IMR-90 (cell line): ENCODE measurements around the gene LAMTOR1. TPM values are rescaled to one million over a fixed set of nuclear protein-coding genes. Genes with fewer than 3 reads are reported as not detected.

Experiments
- ATAC-seq: fragments of 200-7000 bp; cut with Tn5 transposase; 2 replicates; pipeline ENCODE4 v1.9.1; 2020; ENCODE audit warnings: low read depth, mild to moderate bottlenecking, moderate library complexity
- BruUV-seq: library from RNA; stranded (reverse); fragments of 400-500 nt; replicated peaks from 2 replicates; lab custom pipeline; 2021; lab: Mats Ljungman, UMichigan
- CTCF ChIA-PET: fragments of 300-600 bp; formaldehyde crosslinking; extraction: SDS; loops from one replicate; lab custom pipeline; 2021; ENCODE audit warnings: antibody characterized with exemption; lab: Yijun Ruan, JAX
- POLR2A ChIA-PET: fragments of 300-600 bp; sonication (Branson Sonifier 250); formaldehyde crosslinking; loops from one replicate; lab custom pipeline; 2022; ENCODE audit warnings: antibody characterized with exemption; ENCODE audit not compliant: unreplicated experiment; lab: Charles Lee
- DNase-seq: peaks from one replicate; pipeline ENCODE4 v3.0.0; 2013
- H2AFZ ChIP-seq: replicated peaks from 2 replicates; pipeline ENCODE3; 2013; ENCODE audit warnings: low read length, mild to moderate bottlenecking; ENCODE audit not compliant: poor library complexity
- H2AK5ac ChIP-seq: 2 replicates; pipeline ENCODE4 v1.6.1; 2013; ENCODE audit warnings: low read depth, low read length, inconsistent platforms
- H2AK9ac ChIP-seq: replicated peaks from 2 replicates; pipeline ENCODE3; 2013; ENCODE audit warnings: mild to moderate bottlenecking, low read depth, low read length, moderate library complexity; ENCODE audit not compliant: poor library complexity
- H2BK120ac ChIP-seq: 2 replicates; pipeline ENCODE4 v1.6.1; 2013; ENCODE audit warnings: low read depth, low read length, inconsistent platforms
- H2BK15ac ChIP-seq: 3 replicates; pipeline ENCODE4 v1.6.1; 2013; ENCODE audit warnings: low read depth, low read length, inconsistent platforms
- H2BK20ac ChIP-seq: 2 replicates; pipeline ENCODE4 v1.6.1; 2013; ENCODE audit warnings: low read depth, mild to moderate bottlenecking, inconsistent platforms, low read length, moderate library complexity
- H2BK5ac ChIP-seq: 2 replicates; pipeline ENCODE4 v1.6.1; 2013; ENCODE audit warnings: mild to moderate bottlenecking, low read depth, low read length, inconsistent platforms; ENCODE audit not compliant: poor library complexity, severe bottlenecking
- H3K14ac ChIP-seq: replicated peaks from 2 replicates; pipeline ENCODE4 v1.6.1; 2013; ENCODE audit warnings: low read depth, low read length, inconsistent platforms
- H3K18ac ChIP-seq: 2 replicates; pipeline ENCODE4 v1.6.1; 2013; ENCODE audit warnings: low read depth, low read length, control low read depth
- H3K23ac ChIP-seq: 2 replicates; pipeline ENCODE4 v1.6.1; 2013; ENCODE audit warnings: low read depth, low read length, inconsistent platforms
- H3K27ac ChIP-seq: 2 replicates; pipeline ENCODE4 v1.5.1; 2013; ENCODE audit warnings: mild to moderate bottlenecking, control low read depth, low read length; ENCODE audit not compliant: insufficient read depth
- H3K27me3 ChIP-seq: 2 replicates; pipeline ENCODE4 v1.6.1; 2013; ENCODE audit warnings: low read length; ENCODE audit not compliant: control insufficient read depth, insufficient read depth
- H3K36me3 ChIP-seq: 2 replicates; pipeline ENCODE4 v1.6.1; 2013; ENCODE audit warnings: low read length, mixed read lengths; ENCODE audit not compliant: control insufficient read depth, insufficient read depth
- H3K4ac ChIP-seq: 2 replicates; pipeline ENCODE4 v1.6.1; 2013; ENCODE audit warnings: low read depth, low read length, inconsistent platforms
- H3K4me1 ChIP-seq: 2 replicates; pipeline ENCODE4 v1.6.1; 2013; ENCODE audit warnings: low read length, mixed read lengths; ENCODE audit not compliant: control insufficient read depth, insufficient read depth
- H3K4me2 ChIP-seq: 2 replicates; pipeline ENCODE4 v1.6.1; 2013; ENCODE audit warnings: low read depth, mild to moderate bottlenecking, control low read depth, low read length, moderate library complexity
- H3K4me3 ChIP-seq: 2 replicates; pipeline ENCODE4 v1.5.1; 2013; ENCODE audit warnings: low read depth, mild to moderate bottlenecking, control low read depth, low read length, moderate library complexity; ENCODE audit not compliant: insufficient read depth
- H3K56ac ChIP-seq: 2 replicates; pipeline ENCODE4 v1.6.1; 2013; ENCODE audit warnings: low read length, inconsistent platforms; ENCODE audit not compliant: insufficient read depth; ENCODE audit errors: extremely low read depth
- H3K79me1 ChIP-seq, 2 experiments: 2 replicates each; pipeline ENCODE4 v1.6.1; 2013; ENCODE audit warnings: low read length in 2 of 2, inconsistent platforms in 1 of 2, low read depth in 1 of 2
- H3K9ac ChIP-seq: 2 replicates; pipeline ENCODE4 v1.6.1; 2013; ENCODE audit warnings: low read depth, low read length, control low read depth
- H3K9me1 ChIP-seq: 2 replicates; pipeline ENCODE4 v1.6.1; 2013; ENCODE audit warnings: low read length, inconsistent platforms; ENCODE audit not compliant: insufficient read depth
- H3K9me3 ChIP-seq: 2 replicates; pipeline ENCODE4 v1.6.1; 2013; ENCODE audit warnings: low read length; ENCODE audit not compliant: control insufficient read depth, insufficient read depth
- H4K20me1 ChIP-seq: 2 replicates; pipeline ENCODE4 v1.6.1; 2013; ENCODE audit warnings: low read length, inconsistent platforms; ENCODE audit not compliant: insufficient read depth
- H4K5ac ChIP-seq: 2 replicates; pipeline ENCODE4 v1.6.1; 2013; ENCODE audit warnings: mild to moderate bottlenecking, low read depth, low read length, control low read depth
- H4K8ac ChIP-seq, 2 experiments: 2 replicates each; pipeline ENCODE4 v1.6.1; 2013; ENCODE audit warnings: low read depth in 2 of 2, low read length in 2 of 2, control low read depth in 1 of 2, inconsistent platforms in 1 of 2
- H4K91ac ChIP-seq: 2 replicates; pipeline ENCODE4 v1.6.1; 2013; ENCODE audit warnings: low read depth, low read length, inconsistent platforms; ENCODE audit not compliant: insufficient read depth
- CHD1 ChIP-seq: IDR thresholded peaks from 2 replicates; pipeline ENCODE4 v1.6.1; 2012; ENCODE audit warnings: low read depth, low read length, improper control_type of control experiment
- FOS ChIP-seq: fragments of 150-350 bp; IDR thresholded peaks from 2 replicates; pipeline ENCODE4 v1.6.1; 2016; ENCODE audit warnings: low read depth, low read length
- MAZ ChIP-seq: IDR thresholded peaks from 2 replicates; pipeline ENCODE4 v1.6.1; 2012; ENCODE audit warnings: low read depth, mild to moderate bottlenecking, low read length, improper control_type of control experiment, moderate library complexity, borderline replicate concordance
- MXI1 ChIP-seq: IDR thresholded peaks from 2 replicates; pipeline ENCODE4 v1.6.1; 2012; ENCODE audit warnings: low read depth, mild to moderate bottlenecking, low read length, moderate library complexity, borderline replicate concordance
- NFE2L2 ChIP-seq: fragments of 150-350 bp; IDR thresholded peaks from 2 replicates; pipeline ENCODE4 v1.6.1; 2016; ENCODE audit warnings: low read depth, mild to moderate bottlenecking, low read length
- RFX5 ChIP-seq: IDR thresholded peaks from 2 replicates; pipeline ENCODE4 v1.8.0; 2012; ENCODE audit warnings: low read depth, mild to moderate bottlenecking, low read length, moderate library complexity
- SMC3 ChIP-seq: fragments of 150-350 bp; IDR thresholded peaks from 2 replicates; pipeline ENCODE4 v1.6.1; 2016; ENCODE audit warnings: low read depth, mild to moderate bottlenecking, antibody characterized with exemption, low read length, moderate library complexity
- WGBS, 2 experiments: methylation state at CpG; one replicate each; pipeline versions ENCODE4 v1.1.5 to v1.1.7; 2013; ENCODE audit warnings: missing lambda C conversion rate in 2 of 2; ENCODE audit not compliant: insufficient read length in 1 of 2; ENCODE audit errors: extremely low coverage in 2 of 2; 5-methylcytosine and 5-hydroxymethylcytosine counted together
- dilution Hi-C: fragments of 300-500 bp; cut with HindIII; formaldehyde crosslinking; loops from one replicate; pipeline ENCODE4 v1.14.3; 2018; ENCODE audit warnings: low sequenced_read_pairs; ENCODE audit not compliant: unreplicated experiment
- in situ Hi-C: fragments of 300-500 bp; cut with MboI; formaldehyde crosslinking; loops from 3 replicates; pipeline ENCODE4 v1.14.3; 2019; ENCODE audit warnings: low sequenced_read_pairs, inconsistent platforms, mixed read lengths
- intact Hi-C: fragments of 100-400 bp; cut with micrococcal nuclease; formaldehyde crosslinking; loops from 2 replicates; pipeline ENCODE4 v1.10.0; 2022
- polyA plus RNA-seq, 3 experiments: library from polyadenylated mRNA; depleted of rRNA; stranded (reverse); fragments of >200 nt; gene quantifications; 2 replicates each; pipeline ENCODE4 v1.2.3, GENCODE V29; 2012; ENCODE audit warnings: low replicate concordance in 1 of 3
- total RNA-seq: library from RNA; depleted of rRNA; stranded (reverse); fragments of >200 nt; gene quantifications from 2 replicates; pipeline ENCODE4 v1.2.3, GENCODE V29; 2012
- TF ChIP-seq, protein P1 (sequence below): fragments of 150-350 bp; IDR thresholded peaks from 2 replicates; pipeline ENCODE4 v1.6.1; 2017; ENCODE audit warnings: mild to moderate bottlenecking, antibody characterized with exemption, low read length, low read depth
- TF ChIP-seq, protein P2 (sequence below): fragments of 150-350 bp; IDR thresholded peaks from 2 replicates; pipeline ENCODE4 v1.6.1; 2016; ENCODE audit warnings: low read depth, mild to moderate bottlenecking, low read length, moderate library complexity, borderline replicate concordance
- TF ChIP-seq, protein P3 (sequence below): conservative IDR thresholded peaks from 2 replicates; pipeline ENCODE4 v1.5.1; 2012; ENCODE audit warnings: mild to moderate bottlenecking, low read depth, low read length, improper control_type of control experiment

Gene LAMTOR1
- total and polyA plus RNA-seq, 2 of the 4 experiments (the other 2 are of a cell fraction): 126 to 137 TPM

DNA sequence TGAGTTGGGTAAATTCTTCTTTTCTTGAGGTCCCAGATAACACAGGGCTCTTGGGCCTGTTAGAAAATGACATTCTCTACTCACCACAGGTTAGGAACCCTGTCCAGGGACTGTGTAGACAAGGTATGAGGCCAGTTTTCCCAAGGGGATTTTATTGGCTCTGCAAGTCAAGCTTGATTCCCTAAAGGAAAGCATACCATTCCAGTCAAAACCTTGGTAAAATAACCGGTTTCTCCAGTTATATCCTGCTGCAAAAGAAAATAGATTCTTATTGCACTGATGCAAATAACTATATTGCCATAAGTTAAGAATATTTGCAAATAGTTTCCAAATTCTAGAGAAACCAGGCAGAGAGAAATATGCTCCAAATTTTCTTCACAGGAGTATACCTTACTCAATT lies 22.9 kb upstream of the LAMTOR1 start:
- Histone ChIP-seq H3K9me1 (no peaks in the 10 kb centered on the region), H3K9me3 (peaks cover 7% of the 10 kb centered on the region), H4K5ac (no peak overlapping the region), H2BK20ac (no peak overlapping the region), H2BK15ac (no peak overlapping the region), H3K4me2 (no peak overlapping the region), H3K36me3 (no peaks in the 10 kb centered on the region), H3K56ac (no peak overlapping the region), H4K91ac (no peak overlapping the region), H2AK5ac (no peak overlapping the region), H4K20me1 (no peaks in the 10 kb centered on the region), H3K27me3 (peaks cover 2% of the 10 kb centered on the region; the same call in 1 of the 2 replicates), H2AK9ac (no peak overlapping the region), H3K4me3 (no peak overlapping the region), H3K79me1 (no peaks in the 10 kb centered on the region), H3K9ac (no peak overlapping the region), H3K18ac (no peak overlapping the region), H3K4ac (no peak overlapping the region), H2BK5ac (no peak overlapping the region), H3K4me1 (no peaks in the 10 kb centered on the region), H3K14ac (no peak overlapping the region), H3K27ac (no peak overlapping the region), H3K23ac (no peak overlapping the region), H4K8ac (no peak overlapping the region), H2AFZ (no peak overlapping the region), H2BK120ac (no peak overlapping the region)
- no peak for ATAC-seq
- POLR2A ChIA-PET: no interaction called here
- DNase-seq: no peak
- CTCF ChIA-PET: no interaction called here
- in situ Hi-C loops (no loop called here), dilution Hi-C loops (no loop called here), intact Hi-C loops (no loop called here)
- TF ChIP-seq, protein P1, sequence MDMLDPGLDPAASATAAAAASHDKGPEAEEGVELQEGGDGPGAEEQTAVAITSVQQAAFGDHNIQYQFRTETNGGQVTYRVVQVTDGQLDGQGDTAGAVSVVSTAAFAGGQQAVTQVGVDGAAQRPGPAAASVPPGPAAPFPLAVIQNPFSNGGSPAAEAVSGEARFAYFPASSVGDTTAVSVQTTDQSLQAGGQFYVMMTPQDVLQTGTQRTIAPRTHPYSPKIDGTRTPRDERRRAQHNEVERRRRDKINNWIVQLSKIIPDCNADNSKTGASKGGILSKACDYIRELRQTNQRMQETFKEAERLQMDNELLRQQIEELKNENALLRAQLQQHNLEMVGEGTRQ: no peak
- TF ChIP-seq MAZ: no peak
- TF ChIP-seq, protein P2, sequence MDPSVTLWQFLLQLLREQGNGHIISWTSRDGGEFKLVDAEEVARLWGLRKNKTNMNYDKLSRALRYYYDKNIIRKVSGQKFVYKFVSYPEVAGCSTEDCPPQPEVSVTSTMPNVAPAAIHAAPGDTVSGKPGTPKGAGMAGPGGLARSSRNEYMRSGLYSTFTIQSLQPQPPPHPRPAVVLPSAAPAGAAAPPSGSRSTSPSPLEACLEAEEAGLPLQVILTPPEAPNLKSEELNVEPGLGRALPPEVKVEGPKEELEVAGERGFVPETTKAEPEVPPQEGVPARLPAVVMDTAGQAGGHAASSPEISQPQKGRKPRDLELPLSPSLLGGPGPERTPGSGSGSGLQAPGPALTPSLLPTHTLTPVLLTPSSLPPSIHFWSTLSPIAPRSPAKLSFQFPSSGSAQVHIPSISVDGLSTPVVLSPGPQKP: no peak
- TF ChIP-seq, protein P3, sequence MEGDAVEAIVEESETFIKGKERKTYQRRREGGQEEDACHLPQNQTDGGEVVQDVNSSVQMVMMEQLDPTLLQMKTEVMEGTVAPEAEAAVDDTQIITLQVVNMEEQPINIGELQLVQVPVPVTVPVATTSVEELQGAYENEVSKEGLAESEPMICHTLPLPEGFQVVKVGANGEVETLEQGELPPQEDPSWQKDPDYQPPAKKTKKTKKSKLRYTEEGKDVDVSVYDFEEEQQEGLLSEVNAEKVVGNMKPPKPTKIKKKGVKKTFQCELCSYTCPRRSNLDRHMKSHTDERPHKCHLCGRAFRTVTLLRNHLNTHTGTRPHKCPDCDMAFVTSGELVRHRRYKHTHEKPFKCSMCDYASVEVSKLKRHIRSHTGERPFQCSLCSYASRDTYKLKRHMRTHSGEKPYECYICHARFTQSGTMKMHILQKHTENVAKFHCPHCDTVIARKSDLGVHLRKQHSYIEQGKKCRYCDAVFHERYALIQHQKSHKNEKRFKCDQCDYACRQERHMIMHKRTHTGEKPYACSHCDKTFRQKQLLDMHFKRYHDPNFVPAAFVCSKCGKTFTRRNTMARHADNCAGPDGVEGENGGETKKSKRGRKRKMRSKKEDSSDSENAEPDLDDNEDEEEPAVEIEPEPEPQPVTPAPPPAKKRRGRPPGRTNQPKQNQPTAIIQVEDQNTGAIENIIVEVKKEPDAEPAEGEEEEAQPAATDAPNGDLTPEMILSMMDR: no peak
- no peak for TF ChIP-seq SMC3
- no peak for TF ChIP-seq RFX5
- TF ChIP-seq NFE2L2: no peak
- TF ChIP-seq MXI1: no peak
- TF ChIP-seq FOS: no peak
- no peak for TF ChIP-seq CHD1
- WGBS, 2 experiments: no CpG with 5 or more reads among the region's 1 CpG
- no TSS peak for BruUV-seq
